CD4-positive, alpha-beta T cell (primary cell): ENCODE measurements around the gene COL19A1. TPM values are rescaled to one million over a fixed set of nuclear protein-coding genes. Genes with fewer than 3 reads are reported as not detected.

Source experiments
- ATAC-seq: fragments of 200-7000 bp; cut with Tn5 transposase; one replicate; pipeline ENCODE4 v1.10.0; 2022; ENCODE audit warnings: mild to moderate bottlenecking; ENCODE audit not compliant: poor library complexity
- CTCF ChIA-PET: fragments of 350-600 bp; sonication (Branson Sonifier 250); formaldehyde crosslinking; loops from one replicate; lab custom pipeline; 2021; ENCODE audit warnings: antibody characterized with exemption, inconsistent platforms; lab: Charles Lee
- POLR2A ChIA-PET: fragments of 350-600 bp; sonication (Branson Sonifier 250); formaldehyde crosslinking; loops from one replicate; lab custom pipeline; 2021; ENCODE audit warnings: antibody characterized with exemption, inconsistent platforms; lab: Charles Lee
- DNase-seq, 14 experiments: peaks; one replicate each; pipeline ENCODE4 v3.0.0-alpha.2; 2013 to 2020; ENCODE audit warnings: mixed read lengths in 2 of 14
- H3K27ac ChIP-seq, 2 donors: one replicate each; pipeline versions ENCODE4 v1.5.1 to v1.7.0; 2013; ENCODE audit warnings: low read length in 2 of 2, low read depth in 1 of 2, mild to moderate bottlenecking in 1 of 2
- H3K27me3 ChIP-seq, 2 experiments: 1 replicate in 1 of 2; 2 replicates in 1 of 2; pipeline versions ENCODE4 v1.6.1 to v1.7.0; 2013; ENCODE audit warnings: low read length in 2 of 2, control low read depth in 1 of 2, mild to moderate bottlenecking in 1 of 2, moderate library complexity in 1 of 2; ENCODE audit not compliant: insufficient read depth in 2 of 2, control insufficient read depth in 1 of 2
- H3K36me3 ChIP-seq: one replicate; pipeline ENCODE4 v1.6.1; 2013; ENCODE audit warnings: low read length, control low read depth; ENCODE audit not compliant: insufficient read depth
- H3K4me1 ChIP-seq: one replicate; pipeline ENCODE4 v1.6.1; 2013; ENCODE audit warnings: low read length, control low read depth; ENCODE audit not compliant: insufficient read depth
- H3K4me3 ChIP-seq: one replicate; pipeline ENCODE4 v1.5.1; 2013; ENCODE audit warnings: mild to moderate bottlenecking, low read length, moderate library complexity
- H3K9me3 ChIP-seq, 2 experiments: 1 replicate in 1 of 2; 2 replicates in 1 of 2; pipeline versions ENCODE4 v1.6.1 to v1.7.0; 2013; ENCODE audit warnings: low read length in 2 of 2, mild to moderate bottlenecking in 2 of 2, control low read depth in 1 of 2, moderate library complexity in 1 of 2; ENCODE audit not compliant: control insufficient read depth in 1 of 2, insufficient read depth in 1 of 2
- H3K27ac Mint-ChIP-seq: one replicate; pipeline ENCODE4 v1.8.0; 2020; ENCODE audit warnings: mixed read lengths
- H3K27me3 Mint-ChIP-seq: one replicate; pipeline ENCODE4 v1.8.0; 2021; ENCODE audit warnings: mixed read lengths
- H3K36me3 Mint-ChIP-seq: one replicate; pipeline ENCODE4 v1.8.0; 2021; ENCODE audit warnings: low read depth, mixed read lengths
- H3K4me1 Mint-ChIP-seq: one replicate; pipeline ENCODE4 v1.8.0; 2021; ENCODE audit warnings: low read depth, mixed read lengths
- H3K4me3 Mint-ChIP-seq: one replicate; pipeline ENCODE4 v1.8.0; 2020; ENCODE audit warnings: mild to moderate bottlenecking, mixed read lengths
- H3K9me3 Mint-ChIP-seq: one replicate; pipeline ENCODE4 v1.8.0; 2020; ENCODE audit warnings: mixed read lengths
- CTCF ChIP-seq: fragments of 200-600 bp; IDR thresholded peaks from one replicate; pipeline ENCODE4 v1.8.0; 2022; ENCODE audit warnings: antibody characterized with exemption, mild to moderate bottlenecking
- intact Hi-C, 2 experiments: fragments of 100-400 bp; cut with DNase I in 1 of 2; cut with micrococcal nuclease in 1 of 2; formaldehyde crosslinking; loops; one replicate each; pipeline versions ENCODE4 v1.15.1 to v1.9.0; 2023 to 2025; cut with DNase I, micrococcal nuclease
- total RNA-seq, 174 experiments: library from RNA in 2 of 174; stranded (reverse) in 2 of 174; gene quantifications; one replicate each; pipeline ENCODE4 v1.2.3 and lab custom pipeline; 2021 to 2026

The COL19A1 gene
- total RNA-seq, 2 experiments from 2014 or later: not detected

- CTCF ChIA-PET: no interaction called here
- no peak for ATAC-seq
- no peak overlapping the region for H3K27ac Mint-ChIP-seq
Observed at GRCh38 chr6:70082830-70083229, 216.5 kb downstream of the COL19A1 start.

GRCh38 chr6:70086806-70087205 lies 220.4 kb downstream of the COL19A1 start:
- intact Hi-C loops: no loop called here
- ATAC-seq: no peak
- no peak for TF ChIP-seq CTCF
- ChIA-PET POLR2A (no interaction called here), CTCF (no interaction called here)
- no peaks in the 10 kb centered on the region for H3K4me1 Mint-ChIP-seq
- Histone ChIP-seq H3K4me3 (no peak overlapping the region), H3K27me3 (no peaks in the 10 kb centered on the region), H3K9me3 (no peaks in the 10 kb centered on the region), H3K36me3 (no peaks in the 10 kb centered on the region), H3K27ac (no peak overlapping the region), H3K4me1 (no peaks in the 10 kb centered on the region)
- DNase-seq: no peak
- no peaks in the 10 kb centered on the region for H3K27me3 Mint-ChIP-seq
- no peaks in the 10 kb centered on the region for H3K9me3 Mint-ChIP-seq
- H3K4me3 Mint-ChIP-seq: no peak overlapping the region
- no peak overlapping the region for H3K27ac Mint-ChIP-seq
- no peaks in the 10 kb centered on the region for H3K36me3 Mint-ChIP-seq

More at GRCh38 chr6:70082830-70083229, 216.5 kb downstream of the COL19A1 start:
- POLR2A ChIA-PET: no interaction called here
- Histone ChIP-seq H3K27ac (no peak overlapping the region), H3K36me3 (no peaks in the 10 kb centered on the region), H3K4me3 (no peak overlapping the region), H3K4me1 (no peaks in the 10 kb centered on the region), H3K9me3 (no peaks in the 10 kb centered on the region), H3K27me3 (no peaks in the 10 kb centered on the region)
- Mint-ChIP-seq H3K36me3 (no peaks in the 10 kb centered on the region), H3K4me3 (no peak overlapping the region), H3K27me3 (no peaks in the 10 kb centered on the region), H3K4me1 (no peaks in the 10 kb centered on the region), H3K9me3 (no peaks in the 10 kb centered on the region)
- no peak for DNase-seq
- intact Hi-C loops: no loop called here
- TF ChIP-seq CTCF: no peak

GRCh38 chr6:70094156-70094555 lies 227.8 kb downstream of the COL19A1 start:
- ATAC-seq: no peak
- H3K36me3 Mint-ChIP-seq: no peaks in the 10 kb centered on the region
- CTCF ChIA-PET: no interaction called here

More at GRCh38 chr6:70094156-70094555, 227.8 kb downstream of the COL19A1 start:
- no peak overlapping the region for H3K4me3 Mint-ChIP-seq
- H3K9me3 Mint-ChIP-seq: no peaks in the 10 kb centered on the region
- no peak for TF ChIP-seq CTCF
- Histone ChIP-seq H3K4me3 (no peak overlapping the region), H3K4me1 (no peaks in the 10 kb centered on the region), H3K36me3 (no peaks in the 10 kb centered on the region), H3K27ac (no peak overlapping the region), H3K27me3 (no peaks in the 10 kb centered on the region), H3K9me3 (no peaks in the 10 kb centered on the region)
- H3K27ac Mint-ChIP-seq: no peak overlapping the region
- intact Hi-C loops: no loop called here
- H3K27me3 Mint-ChIP-seq: no peaks in the 10 kb centered on the region
- H3K4me1 Mint-ChIP-seq: no peaks in the 10 kb centered on the region
- DNase-seq: no peak
- POLR2A ChIA-PET: no interaction called here
